Breast epithelium (tissue), 4 donors: ENCODE results near the gene GDPD4. TPM values are rescaled to one million over a fixed set of nuclear protein-coding genes. Genes with fewer than 3 reads are reported as not detected.

Source experiments
- DNase-seq, 2 donors: peaks; one replicate each; pipeline ENCODE4 v3.0.0-alpha.2; 2019; ENCODE audit warnings: low spot score in 2 of 2
- H3K27ac ChIP-seq, 2 donors: fragments of 200-600 bp; sonication (generic) in 1 of 2; one replicate each; pipeline ENCODE4 v1.5.1; 2016 to 2019; ENCODE audit warnings: mild to moderate bottlenecking in 1 of 2
- H3K27me3 ChIP-seq, 2 donors: fragments of 200-600 bp; sonication (generic) in 1 of 2; one replicate each; pipeline versions ENCODE4 v1.5.1 to v1.6.0; 2017 to 2019; ENCODE audit warnings: control low read depth in 1 of 2, mild to moderate bottlenecking in 1 of 2
- H3K36me3 ChIP-seq: fragments of 200-600 bp; one replicate; pipeline ENCODE4 v1.5.1; 2019
- H3K4me1 ChIP-seq, 2 donors: fragments of 200-600 bp; sonication (generic); one replicate each; pipeline ENCODE4 v1.5.1; 2016 to 2019; ENCODE audit warnings: control low read depth in 1 of 2
- H3K4me3 ChIP-seq, 3 donors: fragments of 200-600 bp; sonication (generic); 1 replicate in 2 of 3; 2 replicates in 1 of 3; pipeline ENCODE4 v1.5.1; 2016 to 2019; ENCODE audit warnings: mild to moderate bottlenecking in 3 of 3, moderate library complexity in 2 of 3
- H3K9me3 ChIP-seq, 2 donors: fragments of 200-600 bp; sonication (generic) in 1 of 2; one replicate each; pipeline ENCODE4 v1.5.1; 2016 to 2019; ENCODE audit warnings: control low read depth in 1 of 2
- CTCF ChIP-seq, 3 donors: fragments of 450-650 bp; IDR thresholded peaks; one replicate each; pipeline ENCODE4 v1.5.1; 2016 to 2017; ENCODE audit warnings: antibody characterized with exemption in 3 of 3, mild to moderate bottlenecking in 3 of 3, moderate library complexity in 3 of 3
- POLR2A ChIP-seq: fragments of 450-650 bp; IDR thresholded peaks from one replicate; pipeline ENCODE4 v1.6.1; 2016; ENCODE audit warnings: antibody characterized with exemption, mild to moderate bottlenecking, moderate library complexity
- POLR2AphosphoS5 ChIP-seq, 3 donors: sonication (generic); formaldehyde crosslinking; IDR thresholded peaks; one replicate each; pipeline ENCODE4 v1.6.1; 2017; ENCODE audit warnings: antibody characterized with exemption in 3 of 3
- intact Hi-C: fragments of 100-400 bp; cut with DNase I; formaldehyde crosslinking; loops from one replicate; pipeline ENCODE4 v1.15.1; 2023; ENCODE audit warnings: low total_unique reads
- total RNA-seq, 3 donors: library from RNA; depleted of rRNA; stranded (reverse); fragments of >200 nt; gene quantifications; one replicate each; pipeline ENCODE4 v1.1.0, GENCODE V29; 2016

The GDPD4 gene
- not detected for total RNA-seq

- Histone ChIP-seq H3K4me3 (no peak within 1 kb of the TSS), H3K36me3 (no peaks in the 10 kb centered on the region), H3K9me3 (no peaks in the 10 kb centered on the region), H3K4me1 (no peaks in the 10 kb centered on the region), H3K27ac (no peak within 1 kb of the TSS), H3K27me3 (no peaks in the 10 kb centered on the region)
- DNase-seq, result no peak
- intact Hi-C loops, result no loop called here
- TF ChIP-seq POLR2AphosphoS5 (IDR thresholded peaks at IDR 0.05) (no peak), POLR2A (no peak), CTCF (IDR thresholded peaks at IDR 0.05) (no peak)
Observed at GRCh38 chr11:77301510-77301909, at the start of gene GDPD4. GDPD4 (minus strand) TSS chr11:77301686; CDS start chr11:77285137, 16,549 bp downstream.

- Histone ChIP-seq H3K4me1 (no peaks in the 10 kb centered on the region), H3K27me3 (no peaks in the 10 kb centered on the region), H3K4me3 (no peak overlapping the region), H3K36me3 (no peaks in the 10 kb centered on the region), H3K9me3 (no peaks in the 10 kb centered on the region), H3K27ac (no peak overlapping the region)
- intact Hi-C loops, result no loop called here
- TF ChIP-seq POLR2A (no peak), POLR2AphosphoS5 (IDR thresholded peaks at IDR 0.05) (no peak)
- no peak for DNase-seq
Observed at GRCh38 chr11:77347948-77348347, 46.5 kb upstream of the GDPD4 start.

GRCh38 chr11:77346906-77347603, 45.6 kb upstream of the GDPD4 start:
- Histone ChIP-seq H3K4me1 (no peaks in the 10 kb centered on the region), H3K27me3 (no peaks in the 10 kb centered on the region), H3K9me3 (no peaks in the 10 kb centered on the region), H3K36me3 (no peaks in the 10 kb centered on the region), H3K27ac (no peak overlapping the region), H3K4me3 (no peak overlapping the region)
- DNase-seq, result no peak
- intact Hi-C loops, result no loop called here
- no peak for TF ChIP-seq POLR2AphosphoS5 (IDR thresholded peaks at IDR 0.05)
- no peak for TF ChIP-seq CTCF (IDR thresholded peaks at IDR 0.05)
- no peak for TF ChIP-seq POLR2A

- intact Hi-C loops, result no loop called here
- Histone ChIP-seq H3K4me1 (no peaks in the 10 kb centered on the region), H3K36me3 (no peaks in the 10 kb centered on the region), H3K27ac (no peak overlapping the region), H3K27me3 (no peaks in the 10 kb centered on the region), H3K9me3 (no peaks in the 10 kb centered on the region), H3K4me3 (no peak overlapping the region)
- no peak for TF ChIP-seq POLR2AphosphoS5 (IDR thresholded peaks at IDR 0.05)
- no peak for TF ChIP-seq CTCF (IDR thresholded peaks at IDR 0.05)
- no peak for TF ChIP-seq POLR2A
- no peak for DNase-seq
Observed at GRCh38 chr11:77345621-77346020, 44.1 kb upstream of the GDPD4 start.

GRCh38 chr11:77340501-77340900, 39.0 kb upstream of the GDPD4 start:
- no peak for TF ChIP-seq CTCF (IDR thresholded peaks at IDR 0.05)
- no peak for TF ChIP-seq POLR2A
- no peak for TF ChIP-seq POLR2AphosphoS5 (IDR thresholded peaks at IDR 0.05)
- DNase-seq, result no peak
- Histone ChIP-seq H3K27ac (no peak overlapping the region), H3K4me1 (no peaks in the 10 kb centered on the region), H3K27me3 (no peaks in the 10 kb centered on the region), H3K4me3 (no peak overlapping the region), H3K36me3 (no peaks in the 10 kb centered on the region), H3K9me3 (no peaks in the 10 kb centered on the region)
- intact Hi-C loops, result no loop called here
